ENCODE data around the gene ANKRD18A. TPM values are rescaled to one million over a fixed set of nuclear protein-coding genes. Genes with fewer than 3 reads are reported as not detected.
"Not testable (repeated sequence)": the region's sequence is repeated elsewhere in the genome, so short reads cannot be mapped to it uniquely, and the experiment has no call there.

ANKRD18A gene
- total and polyA plus RNA-seq, 4 donors = 0.35 to 6.7 (median 3.6) TPM

GRCh38 chr9:38557746-38558145 is 62.6 kb downstream of the ANKRD18A start:
- not testable (repeated sequence) for H3K9me3 ChIP-seq (ENCODE audit: control insufficient read depth in 4 of 4, insufficient read depth in 3 of 4, low read length in 3 of 4); H3K4me1 ChIP-seq (ENCODE audit: control insufficient read depth in 5 of 5, insufficient read depth in 5 of 5, low read length in 5 of 5); H3K27me3 ChIP-seq (ENCODE audit: control insufficient read depth in 3 of 3, insufficient read depth in 3 of 3, low read length in 2 of 3); H3K27ac ChIP-seq (ENCODE audit: low read depth in 1 of 2, low read length in 1 of 2); H3K9ac ChIP-seq (ENCODE audit: insufficient read depth in 1 of 2, low read length in 2 of 2); DNase-seq; H3K36me3 ChIP-seq (ENCODE audit: control insufficient read depth in 4 of 4, insufficient read depth in 4 of 4, low read length in 4 of 4); H3K4me3 ChIP-seq; ATAC-seq (ENCODE audit: insufficient read depth, low FRiP score)
- WGBS, 2 donors = 69 to 74% methylated on average over 1 of the region's 1 CpG

- H3K9me3 ChIP-seq (ENCODE audit: control insufficient read depth in 4 of 4, insufficient read depth in 3 of 4, low read length in 3 of 4); H3K9ac ChIP-seq (ENCODE audit: insufficient read depth in 1 of 2, low read length in 2 of 2); H3K36me3 ChIP-seq (ENCODE audit: control insufficient read depth in 4 of 4, insufficient read depth in 4 of 4, low read length in 4 of 4); H3K27me3 ChIP-seq (ENCODE audit: control insufficient read depth in 3 of 3, insufficient read depth in 3 of 3, low read length in 2 of 3); ATAC-seq (ENCODE audit: insufficient read depth, low FRiP score); H3K4me3 ChIP-seq; H3K4me1 ChIP-seq (ENCODE audit: control insufficient read depth in 5 of 5, insufficient read depth in 5 of 5, low read length in 5 of 5); DNase-seq; H3K27ac ChIP-seq (ENCODE audit: low read depth in 1 of 2, low read length in 1 of 2): not testable (repeated sequence)
- 97 to 100% methylated on average over 2 of the region's 2 CpGs for whole genome bisulfite sequencing, 2 donors
Measured at GRCh38 chr9:38554966-38555365, 65.4 kb downstream of the ANKRD18A start.

DNA sequence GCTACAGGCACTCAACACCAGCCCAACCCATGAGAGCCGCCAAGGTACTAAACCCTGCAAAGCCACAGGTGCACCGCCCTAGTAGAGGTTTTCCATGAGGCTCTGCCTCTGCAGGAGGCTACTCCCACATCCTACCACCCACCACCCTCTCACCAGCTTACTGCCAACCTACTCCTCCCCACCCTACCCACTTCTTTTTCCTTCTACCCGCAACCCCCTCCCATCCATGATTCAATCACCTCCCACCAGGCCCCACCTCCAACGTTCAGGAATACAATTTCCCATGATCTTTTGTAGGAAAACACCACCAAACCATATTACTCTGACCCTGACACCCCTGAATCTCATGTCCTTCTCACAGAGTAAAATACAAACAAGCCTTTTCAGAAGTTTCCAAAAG is 67.4 kb downstream of the ANKRD18A start:
- not testable (repeated sequence) for H3K27me3 ChIP-seq (ENCODE audit: control insufficient read depth in 3 of 3, insufficient read depth in 3 of 3, low read length in 2 of 3); H3K4me3 ChIP-seq; H3K27ac ChIP-seq (ENCODE audit: low read depth in 1 of 2, low read length in 1 of 2); H3K4me1 ChIP-seq (ENCODE audit: control insufficient read depth in 5 of 5, insufficient read depth in 5 of 5, low read length in 5 of 5); H3K9ac ChIP-seq (ENCODE audit: insufficient read depth in 1 of 2, low read length in 2 of 2); H3K36me3 ChIP-seq (ENCODE audit: control insufficient read depth in 4 of 4, insufficient read depth in 4 of 4, low read length in 4 of 4); DNase-seq; H3K9me3 ChIP-seq (ENCODE audit: control insufficient read depth in 4 of 4, insufficient read depth in 3 of 4, low read length in 3 of 4); ATAC-seq (ENCODE audit: insufficient read depth, low FRiP score)
- WGBS, 2 donors = 86 to 92% methylated on average over 4 of the region's 4 CpGs

DNA sequence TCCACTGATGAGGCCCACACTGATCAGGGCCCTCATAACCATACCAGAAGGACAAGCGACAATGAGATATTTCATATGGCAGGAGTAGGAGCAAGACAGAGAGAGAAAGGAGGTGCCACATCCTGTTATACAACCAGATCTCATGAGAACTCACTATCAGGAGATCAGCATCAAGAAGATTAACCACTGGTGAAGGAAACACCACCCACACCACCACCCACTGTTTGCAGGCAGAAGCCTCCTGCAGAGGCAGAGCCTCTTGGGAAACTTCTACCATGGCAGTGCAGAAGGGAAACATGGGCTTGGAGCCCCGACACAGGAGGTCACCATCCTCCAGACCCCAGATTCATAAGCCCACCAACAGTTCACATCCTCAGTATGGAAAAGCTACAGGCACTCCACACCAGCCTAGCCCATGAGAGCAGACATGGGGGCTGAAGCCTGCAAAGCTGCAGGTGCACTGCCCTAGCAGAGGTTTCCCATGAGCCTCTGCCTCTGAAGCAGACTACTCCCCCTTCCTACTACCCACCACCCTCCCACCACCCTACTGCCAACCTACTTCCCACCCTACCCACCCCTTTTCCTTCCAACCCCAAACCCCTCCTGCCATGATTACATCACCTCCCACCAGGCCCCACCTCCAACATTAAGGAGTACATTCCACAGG is 73.8 kb downstream of the ANKRD18A start:
- not testable (repeated sequence) for DNase-seq; H3K9ac ChIP-seq (ENCODE audit: insufficient read depth in 1 of 2, low read length in 2 of 2); H3K27me3 ChIP-seq (ENCODE audit: control insufficient read depth in 3 of 3, insufficient read depth in 3 of 3, low read length in 2 of 3); H3K27ac ChIP-seq (ENCODE audit: low read depth in 1 of 2, low read length in 1 of 2); ATAC-seq (ENCODE audit: insufficient read depth, low FRiP score); H3K9me3 ChIP-seq (ENCODE audit: control insufficient read depth in 4 of 4, insufficient read depth in 3 of 4, low read length in 3 of 4); H3K4me3 ChIP-seq; H3K36me3 ChIP-seq (ENCODE audit: control insufficient read depth in 4 of 4, insufficient read depth in 4 of 4, low read length in 4 of 4); H3K4me1 ChIP-seq (ENCODE audit: control insufficient read depth in 5 of 5, insufficient read depth in 5 of 5, low read length in 5 of 5)
- WGBS, 2 donors = 88 to 94% methylated on average over 1 of the region's 2 CpGs

DNA sequence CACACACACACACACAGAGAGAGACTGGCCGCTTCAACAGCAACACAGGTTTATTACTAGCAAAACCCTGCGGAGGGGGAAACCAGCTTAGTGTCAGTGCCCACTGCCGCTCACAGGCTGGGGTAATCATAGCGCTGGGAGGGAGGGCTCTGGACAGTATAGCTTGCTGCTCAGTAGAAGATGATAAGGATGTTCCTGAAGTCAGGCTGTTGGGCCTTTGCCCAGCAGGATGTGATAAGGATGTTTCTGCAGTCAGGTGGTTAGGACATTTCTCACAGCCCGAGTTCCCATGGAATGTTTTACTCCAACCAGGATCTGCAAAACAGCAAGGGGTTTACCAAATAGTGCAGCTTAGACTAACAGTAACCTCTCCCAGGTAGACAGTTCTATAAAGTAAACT is 79.9 kb downstream of the ANKRD18A start:
- 54 to 75% methylated on average over 5 of the region's 5 CpGs for WGBS, 2 donors
- not testable (repeated sequence) for DNase-seq; H3K9ac ChIP-seq (ENCODE audit: insufficient read depth in 1 of 2, low read length in 2 of 2); H3K4me3 ChIP-seq; ATAC-seq (ENCODE audit: insufficient read depth, low FRiP score); H3K27ac ChIP-seq (ENCODE audit: low read depth in 1 of 2, low read length in 1 of 2); H3K27me3 ChIP-seq (ENCODE audit: control insufficient read depth in 3 of 3, insufficient read depth in 3 of 3, low read length in 2 of 3); H3K36me3 ChIP-seq (ENCODE audit: control insufficient read depth in 4 of 4, insufficient read depth in 4 of 4, low read length in 4 of 4); H3K4me1 ChIP-seq (ENCODE audit: control insufficient read depth in 5 of 5, insufficient read depth in 5 of 5, low read length in 5 of 5); H3K9me3 ChIP-seq (ENCODE audit: control insufficient read depth in 4 of 4, insufficient read depth in 3 of 4, low read length in 3 of 4)

DNA sequence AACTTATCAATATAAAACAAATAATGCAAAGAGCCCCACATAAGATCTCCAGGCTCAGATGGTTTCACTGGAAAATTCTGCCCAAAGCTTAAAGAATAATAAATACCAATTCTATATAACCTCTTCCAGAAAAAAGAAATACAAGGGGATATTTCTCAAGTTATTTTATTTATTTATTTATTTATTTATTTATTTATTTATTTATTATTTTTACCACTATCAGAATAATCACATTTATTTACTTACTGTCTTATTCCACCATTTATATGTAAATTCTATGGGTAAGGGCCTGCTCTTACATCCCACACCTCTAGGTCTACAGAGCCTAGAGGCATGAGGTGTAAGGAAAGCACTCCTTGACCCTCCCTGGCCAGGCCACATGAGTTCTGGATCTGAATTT is 91.1 kb downstream of the ANKRD18A start:
- no peak overlapping the region for H3K4me3 ChIP-seq
- H3K36me3 ChIP-seq (ENCODE audit: control insufficient read depth in 4 of 4, insufficient read depth in 4 of 4, low read length in 4 of 4) = no peaks in the 10 kb centered on the region
- no peak for TF ChIP-seq CTCF (IDR thresholded peaks at IDR 0.05; ENCODE audit: control extremely low read depth, extremely low read depth)
- ATAC-seq (ENCODE audit: insufficient read depth, low FRiP score) (no peak), DNase-seq (no peak)
- H3K9me3 ChIP-seq (ENCODE audit: control insufficient read depth in 4 of 4, insufficient read depth in 3 of 4, low read length in 3 of 4) = peaks cover 0 to 2% (median 0%) of the 10 kb centered on the region in 4 donors
- no peaks in the 10 kb centered on the region for H3K4me1 ChIP-seq (ENCODE audit: control insufficient read depth in 5 of 5, insufficient read depth in 5 of 5, low read length in 5 of 5)
- no peaks in the 10 kb centered on the region for H3K27me3 ChIP-seq (ENCODE audit: control insufficient read depth in 3 of 3, insufficient read depth in 3 of 3, low read length in 2 of 3)
- H3K9ac ChIP-seq (ENCODE audit: insufficient read depth in 1 of 2, low read length in 2 of 2) = no peak overlapping the region
- H3K27ac ChIP-seq (ENCODE audit: low read depth in 1 of 2, low read length in 1 of 2) = no peak overlapping the region
